ENCODE data around the gene BPIFB1. TPM values are rescaled to one million over a fixed set of nuclear protein-coding genes. Genes with fewer than 3 reads are reported as not detected.

The BPIFB1 gene
- total RNA-seq, 1 donor from 2014 or later = not detected

DNA sequence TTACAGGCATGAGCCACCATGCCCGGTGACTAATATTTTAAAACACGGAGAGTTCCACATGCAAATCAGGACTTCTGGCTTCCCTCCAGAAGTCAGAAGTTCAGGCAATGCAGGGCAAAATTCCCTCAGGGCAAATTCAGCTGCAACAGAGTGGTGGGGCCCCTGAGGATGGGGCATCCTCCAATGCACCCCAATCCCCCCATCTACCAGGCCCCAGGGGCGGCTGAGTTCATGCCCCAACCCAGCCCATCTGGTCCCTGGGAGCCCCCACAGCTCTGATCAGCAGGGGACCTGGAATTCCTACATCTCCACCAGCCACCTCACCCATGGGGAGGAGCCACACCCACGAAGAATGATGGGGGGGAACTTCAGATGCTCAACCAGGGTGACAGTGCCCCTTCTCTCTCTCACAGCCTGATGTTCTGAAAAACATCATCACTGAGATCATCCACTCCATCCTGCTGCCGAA, 22.6 kb downstream of the BPIFB1 start:
- Histone ChIP-seq H3K79me2 (ENCODE audit: low read depth) (no peaks in the 10 kb centered on the region), H3K27me3 (no peaks in the 10 kb centered on the region), H3K4me1 (no peaks in the 10 kb centered on the region), H3K36me3 (no peaks in the 10 kb centered on the region), H2AFZ (replicated peaks) (no peak overlapping the region), H3K9me3 (ENCODE audit: low read depth) (no peaks in the 10 kb centered on the region), H3K9ac (no peak overlapping the region), H3K4me3 (no peak overlapping the region), H3F3A (ENCODE audit: low read depth) (no peaks in the 10 kb centered on the region), H3K27ac (no peak overlapping the region), H3K4me2 (no peak overlapping the region), H4K20me1 (ENCODE audit: low read depth) (no peaks in the 10 kb centered on the region)
- no peak overlapping the region for H3K4me3 Mint-ChIP-seq
- TF ChIP-seq EZH2 (IDR thresholded peaks at IDR 0.05) (no peak), EZH2phosphoT487 (IDR thresholded peaks at IDR 0.05) (no peak)
- TF ChIP-seq, protein P1, sequence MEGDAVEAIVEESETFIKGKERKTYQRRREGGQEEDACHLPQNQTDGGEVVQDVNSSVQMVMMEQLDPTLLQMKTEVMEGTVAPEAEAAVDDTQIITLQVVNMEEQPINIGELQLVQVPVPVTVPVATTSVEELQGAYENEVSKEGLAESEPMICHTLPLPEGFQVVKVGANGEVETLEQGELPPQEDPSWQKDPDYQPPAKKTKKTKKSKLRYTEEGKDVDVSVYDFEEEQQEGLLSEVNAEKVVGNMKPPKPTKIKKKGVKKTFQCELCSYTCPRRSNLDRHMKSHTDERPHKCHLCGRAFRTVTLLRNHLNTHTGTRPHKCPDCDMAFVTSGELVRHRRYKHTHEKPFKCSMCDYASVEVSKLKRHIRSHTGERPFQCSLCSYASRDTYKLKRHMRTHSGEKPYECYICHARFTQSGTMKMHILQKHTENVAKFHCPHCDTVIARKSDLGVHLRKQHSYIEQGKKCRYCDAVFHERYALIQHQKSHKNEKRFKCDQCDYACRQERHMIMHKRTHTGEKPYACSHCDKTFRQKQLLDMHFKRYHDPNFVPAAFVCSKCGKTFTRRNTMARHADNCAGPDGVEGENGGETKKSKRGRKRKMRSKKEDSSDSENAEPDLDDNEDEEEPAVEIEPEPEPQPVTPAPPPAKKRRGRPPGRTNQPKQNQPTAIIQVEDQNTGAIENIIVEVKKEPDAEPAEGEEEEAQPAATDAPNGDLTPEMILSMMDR (IDR thresholded peaks at IDR 0.05) = no peak
- no peaks in the 10 kb centered on the region for H3K36me3 Mint-ChIP-seq
- H3K27me3 Mint-ChIP-seq (ENCODE audit: insufficient read depth, low read depth) = peaks cover 5% of the 10 kb centered on the region
- no peaks in the 10 kb centered on the region for H3K4me1 Mint-ChIP-seq
- DNase-seq (ENCODE audit: low spot score) = no peak
- no peaks in the 10 kb centered on the region for H3K9me3 Mint-ChIP-seq
- no peak overlapping the region for H3K27ac Mint-ChIP-seq

DNA sequence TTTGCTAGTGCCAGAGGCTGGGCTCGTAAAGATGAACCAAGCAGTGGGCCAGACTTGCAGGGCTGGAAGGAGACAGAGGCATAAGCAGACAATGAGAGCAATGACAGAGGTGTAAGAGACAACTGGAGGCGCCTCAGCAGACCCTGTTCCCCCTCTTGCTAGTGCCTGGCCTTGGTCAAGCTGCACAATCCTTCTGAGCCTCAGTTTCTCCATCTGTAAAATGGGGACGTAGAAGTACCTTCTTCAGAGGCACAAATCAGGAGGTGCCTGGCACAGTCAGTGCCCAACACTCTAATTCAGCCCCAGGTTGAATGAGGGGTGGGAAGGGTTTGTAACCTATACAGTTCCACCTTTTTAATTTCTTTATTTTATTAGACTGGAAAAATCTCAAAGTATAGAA, 23.2 kb downstream of the BPIFB1 start:
- no peaks in the 10 kb centered on the region for H3K4me1 Mint-ChIP-seq
- no peak overlapping the region for H3K4me3 ChIP-seq
- H3K4me3 Mint-ChIP-seq = no peak overlapping the region
- no peaks in the 10 kb centered on the region for H3F3A ChIP-seq (ENCODE audit: low read depth)
- no peaks in the 10 kb centered on the region for H3K4me1 ChIP-seq
- H3K9me3 ChIP-seq (ENCODE audit: low read depth) = no peaks in the 10 kb centered on the region
- no peaks in the 10 kb centered on the region for H3K79me2 ChIP-seq (ENCODE audit: low read depth)
- H3K4me2 ChIP-seq = no peak overlapping the region
- no peaks in the 10 kb centered on the region for H4K20me1 ChIP-seq (ENCODE audit: low read depth)
- H3K9me3 Mint-ChIP-seq = no peaks in the 10 kb centered on the region
- no peak overlapping the region for H3K27ac ChIP-seq
- no peak overlapping the region for H3K27ac Mint-ChIP-seq
- H3K9ac ChIP-seq = no peak overlapping the region
- H3K27me3 Mint-ChIP-seq (ENCODE audit: insufficient read depth, low read depth) = peaks cover 5% of the 10 kb centered on the region
- H3K36me3 ChIP-seq = no peaks in the 10 kb centered on the region
- no peak overlapping the region for H2AFZ ChIP-seq (replicated peaks)
- H3K36me3 Mint-ChIP-seq = no peaks in the 10 kb centered on the region
- TF ChIP-seq, protein P1 (IDR thresholded peaks at IDR 0.05) = no peak
- no peak for TF ChIP-seq EZH2phosphoT487 (IDR thresholded peaks at IDR 0.05)
- no peak for TF ChIP-seq EZH2 (IDR thresholded peaks at IDR 0.05)
- no peak for DNase-seq (ENCODE audit: low spot score)
- no peaks in the 10 kb centered on the region for H3K27me3 ChIP-seq

DNA sequence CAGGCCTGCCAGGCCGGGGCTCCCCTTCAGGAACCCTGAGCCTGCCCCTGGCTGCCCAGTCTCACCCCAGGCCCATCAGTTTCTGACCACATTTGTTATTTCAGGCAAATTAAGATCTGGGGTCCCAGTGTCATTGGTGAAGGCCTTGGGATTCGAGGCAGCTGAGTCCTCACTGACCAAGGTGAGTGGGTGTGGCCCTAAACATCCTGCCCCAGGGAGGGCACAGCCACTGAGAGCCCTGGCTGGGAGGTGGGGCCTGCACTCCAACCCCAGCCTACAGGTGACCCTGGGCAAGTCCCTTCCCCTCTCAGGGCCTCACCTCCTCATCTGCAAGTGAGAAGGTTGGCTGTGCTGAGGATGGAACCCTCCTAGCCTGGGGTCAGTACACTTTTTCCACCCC, 23.8 kb downstream of the BPIFB1 start:
- Histone ChIP-seq H3K36me3 (no peaks in the 10 kb centered on the region), H4K20me1 (ENCODE audit: low read depth) (no peaks in the 10 kb centered on the region), H3K79me2 (ENCODE audit: low read depth) (no peaks in the 10 kb centered on the region), H3F3A (ENCODE audit: low read depth) (no peaks in the 10 kb centered on the region), H3K4me3 (no peak overlapping the region), H3K9me3 (ENCODE audit: low read depth) (no peaks in the 10 kb centered on the region), H3K27me3 (no peaks in the 10 kb centered on the region), H2AFZ (replicated peaks) (no peak overlapping the region), H3K27ac (no peak overlapping the region), H3K4me2 (no peak overlapping the region), H3K9ac (no peak overlapping the region), H3K4me1 (no peaks in the 10 kb centered on the region)
- Mint-ChIP-seq H3K9me3 (no peaks in the 10 kb centered on the region), H3K36me3 (no peaks in the 10 kb centered on the region), H3K4me3 (no peak overlapping the region), H3K27me3 (ENCODE audit: insufficient read depth, low read depth) (peaks cover 5% of the 10 kb centered on the region), H3K4me1 (no peaks in the 10 kb centered on the region), H3K27ac (no peak overlapping the region)
- no peak for DNase-seq (ENCODE audit: low spot score)
- TF ChIP-seq EZH2phosphoT487 (IDR thresholded peaks at IDR 0.05) = no peak
- no peak for TF ChIP-seq EZH2 (IDR thresholded peaks at IDR 0.05)
- TF ChIP-seq, protein P1 (IDR thresholded peaks at IDR 0.05) = no peak

All from neural progenitor cell (in vitro differentiated cells).